GM13977 (cell line): ENCODE data around the gene ZEB1.

ENCODE experiments used
- DNase-seq: peaks from one replicate; pipeline ENCODE4 v3.0.0; 2012; ENCODE audit warnings: low spot score
- in situ Hi-C: fragments of 300-500 bp; cut with MboI; formaldehyde crosslinking; loops from one replicate; pipeline ENCODE4 v1.12.0; 2022; ENCODE audit warnings: low sequenced_read_pairs, low pct_unique_long_range_greater_than_20kb, mixed read lengths, inconsistent platforms; ENCODE audit not compliant: unreplicated experiment
- TF ChIP-seq, protein P1 (sequence below): IDR thresholded peaks from 2 replicates; pipeline ENCODE4 v1.5.1; 2012; ENCODE audit warnings: mild to moderate bottlenecking, control low read depth; ENCODE audit not compliant: insufficient read depth; ENCODE audit errors: extremely low read depth, missing control alignments

The ZEB1 gene

DNA sequence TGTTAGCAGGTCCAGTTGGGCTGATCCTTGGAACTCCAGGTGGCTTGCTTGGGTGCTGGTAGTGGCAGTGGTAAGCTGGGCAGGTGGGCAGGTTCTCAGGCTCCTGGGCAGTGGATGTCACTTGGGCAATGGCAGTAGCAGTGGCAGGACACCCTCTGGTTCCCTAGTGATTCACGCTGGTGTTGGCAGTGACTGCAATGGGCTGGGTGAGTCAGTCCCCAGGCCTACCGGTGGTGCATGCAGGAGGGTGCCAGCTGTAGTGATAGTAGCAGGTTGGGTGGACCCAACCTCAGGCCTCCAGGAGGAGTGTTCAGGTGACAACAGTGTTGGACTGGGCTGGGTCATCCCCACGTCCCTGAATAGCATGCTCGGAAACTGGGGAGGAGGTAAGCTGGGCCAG is 189.2 kb downstream of the ZEB1 start:
- in situ Hi-C loops = no loop called here
- no peak for DNase-seq

DNA sequence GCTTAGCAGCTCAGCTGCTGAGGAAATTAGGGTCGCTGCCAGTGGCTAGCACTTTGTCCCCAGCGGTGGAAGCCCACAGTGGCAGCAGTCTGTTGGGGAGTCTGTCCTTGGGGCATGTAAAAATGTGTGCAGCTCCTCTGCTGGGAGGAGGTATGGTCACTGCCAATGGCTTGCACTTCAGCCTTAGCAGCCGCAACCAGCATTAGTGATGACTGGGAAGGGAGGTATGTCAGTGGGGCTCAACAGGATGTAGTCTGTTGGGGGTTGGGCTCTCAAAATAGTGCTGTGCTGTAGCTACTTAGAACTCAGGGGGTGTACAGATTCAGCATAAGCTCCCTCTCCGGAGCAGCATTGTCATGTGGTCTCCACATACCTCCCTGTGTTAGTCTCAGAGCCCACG is 189.9 kb downstream of the ZEB1 start:
- in situ Hi-C loops = no loop called here
- TF ChIP-seq, protein P1, sequence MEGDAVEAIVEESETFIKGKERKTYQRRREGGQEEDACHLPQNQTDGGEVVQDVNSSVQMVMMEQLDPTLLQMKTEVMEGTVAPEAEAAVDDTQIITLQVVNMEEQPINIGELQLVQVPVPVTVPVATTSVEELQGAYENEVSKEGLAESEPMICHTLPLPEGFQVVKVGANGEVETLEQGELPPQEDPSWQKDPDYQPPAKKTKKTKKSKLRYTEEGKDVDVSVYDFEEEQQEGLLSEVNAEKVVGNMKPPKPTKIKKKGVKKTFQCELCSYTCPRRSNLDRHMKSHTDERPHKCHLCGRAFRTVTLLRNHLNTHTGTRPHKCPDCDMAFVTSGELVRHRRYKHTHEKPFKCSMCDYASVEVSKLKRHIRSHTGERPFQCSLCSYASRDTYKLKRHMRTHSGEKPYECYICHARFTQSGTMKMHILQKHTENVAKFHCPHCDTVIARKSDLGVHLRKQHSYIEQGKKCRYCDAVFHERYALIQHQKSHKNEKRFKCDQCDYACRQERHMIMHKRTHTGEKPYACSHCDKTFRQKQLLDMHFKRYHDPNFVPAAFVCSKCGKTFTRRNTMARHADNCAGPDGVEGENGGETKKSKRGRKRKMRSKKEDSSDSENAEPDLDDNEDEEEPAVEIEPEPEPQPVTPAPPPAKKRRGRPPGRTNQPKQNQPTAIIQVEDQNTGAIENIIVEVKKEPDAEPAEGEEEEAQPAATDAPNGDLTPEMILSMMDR = no peak
- no peak for DNase-seq

More for the DNA sequence above, 189.2 kb downstream of the ZEB1 start:
- TF ChIP-seq, protein P1 = no peak

DNA sequence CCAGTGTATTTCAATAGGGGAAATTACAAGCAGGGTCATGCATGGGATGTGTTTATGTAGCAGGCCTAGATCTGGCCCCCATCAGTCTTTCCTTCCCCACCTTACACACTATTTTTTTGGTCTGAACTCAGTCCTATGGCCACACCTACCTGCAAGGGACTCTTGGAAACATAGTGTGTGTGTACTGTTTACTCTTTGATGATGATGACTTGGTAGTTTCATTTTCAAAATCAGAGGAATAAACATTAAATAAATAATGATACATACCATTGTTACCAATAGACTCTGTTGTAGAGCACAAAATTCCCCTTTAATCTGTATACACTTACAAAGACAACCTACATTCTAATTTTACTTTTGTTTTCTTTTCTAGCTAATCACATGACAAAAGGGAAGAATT is 191.0 kb downstream of the ZEB1 start:
- DNase-seq = no peak
- in situ Hi-C loops = no loop called here
- TF ChIP-seq, protein P1 = no peak

DNA sequence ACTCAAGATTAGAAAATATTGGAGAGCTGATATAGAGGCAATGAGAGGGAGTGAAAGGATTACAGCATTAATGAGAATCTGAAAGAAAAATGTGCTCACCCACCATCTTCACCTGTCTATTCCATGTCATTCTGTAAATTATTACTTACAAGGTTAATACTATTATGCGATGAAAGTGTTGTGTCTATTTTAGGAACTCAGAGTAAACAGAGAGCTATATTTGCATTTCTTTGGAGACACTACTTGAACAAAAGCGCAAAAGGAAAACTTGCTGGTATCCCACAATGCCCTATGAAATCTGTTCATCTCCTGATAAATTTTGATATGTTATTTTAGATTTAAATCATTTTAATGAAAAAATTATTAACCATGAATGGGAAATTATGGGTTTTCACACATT is 196.1 kb downstream of the ZEB1 start:
- in situ Hi-C loops = no loop called here
- TF ChIP-seq, protein P1 = no peak
- no peak for DNase-seq

DNA sequence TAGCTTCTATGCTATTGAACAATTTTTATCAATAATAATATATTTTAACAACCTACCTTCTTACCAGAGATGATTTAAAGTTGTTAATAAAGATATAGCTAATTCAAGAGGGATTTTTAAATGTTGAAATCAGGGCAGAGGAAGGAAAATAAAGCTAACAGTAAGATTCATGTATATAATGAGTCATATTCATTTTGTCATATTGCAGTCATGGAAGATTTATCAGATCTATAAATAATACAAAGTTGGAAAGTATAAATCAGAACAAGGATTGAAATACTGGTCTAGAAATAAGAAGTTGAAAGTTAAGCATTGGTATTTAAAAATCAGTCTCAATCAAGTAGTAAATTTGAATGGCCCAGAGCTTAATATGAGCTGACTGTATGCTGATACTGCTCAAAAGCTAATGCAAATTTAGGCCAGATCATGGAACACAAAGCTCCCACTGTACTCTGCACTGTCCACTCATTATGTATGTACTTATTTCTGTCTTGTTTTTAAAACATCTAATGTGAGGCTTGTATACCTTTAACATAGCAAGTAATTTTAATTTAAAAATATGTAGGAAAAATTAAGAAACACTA is 196.9 kb downstream of the ZEB1 start:
- in situ Hi-C loops = no loop called here
- TF ChIP-seq, protein P1 = no peak

DNA sequence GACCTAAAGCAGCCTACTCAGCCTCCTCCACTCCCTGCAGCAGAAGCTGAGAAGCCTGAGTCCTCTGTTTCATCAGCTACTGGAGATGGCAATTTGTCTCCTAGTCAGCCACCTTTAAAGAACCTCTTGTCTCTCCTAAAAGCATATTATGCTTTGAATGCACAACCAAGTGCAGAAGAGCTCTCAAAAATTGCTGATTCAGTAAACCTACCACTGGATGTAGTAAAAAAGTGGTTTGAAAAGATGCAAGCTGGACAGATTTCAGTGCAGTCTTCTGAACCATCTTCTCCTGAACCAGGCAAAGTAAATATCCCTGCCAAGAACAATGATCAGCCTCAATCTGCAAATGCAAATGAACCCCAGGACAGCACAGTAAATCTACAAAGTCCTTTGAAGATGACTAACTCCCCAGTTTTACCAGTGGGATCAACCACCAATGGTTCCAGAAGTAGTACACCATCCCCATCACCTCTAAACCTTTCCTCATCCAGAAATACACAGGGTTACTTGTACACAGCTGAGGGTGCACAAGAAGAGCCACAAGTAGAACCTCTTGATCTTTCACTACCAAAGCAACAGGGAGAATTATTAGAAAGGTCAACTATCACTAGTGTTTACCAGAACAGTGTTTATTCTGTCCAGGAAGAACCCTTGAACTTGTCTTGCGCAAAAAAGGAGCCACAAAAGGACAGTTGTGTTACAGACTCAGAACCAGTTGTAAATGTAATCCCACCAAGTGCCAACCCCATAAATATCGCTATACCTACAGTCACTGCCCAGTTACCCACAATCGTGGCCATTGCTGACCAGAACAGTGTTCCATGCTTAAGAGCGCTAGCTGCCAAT is 202.2 kb downstream of the ZEB1 start:
- TF ChIP-seq, protein P1 = no peak
- no peak for DNase-seq
- in situ Hi-C loops = no loop called here

More for the DNA sequence above, 196.9 kb downstream of the ZEB1 start:
- no peak for DNase-seq
